GM18505 (cell line): Measurements from ENCODE around the gene GFPT2.

Experiments used
- ATAC-seq: cut with Tn5 transposase; IDR thresholded peaks from one replicate; pipeline ENCODE4 v1.9.1; 2021; ENCODE audit not compliant: unreplicated experiment
- POLR2A ChIP-seq: IDR thresholded peaks from 4 replicates; pipeline ENCODE4 v1.6.1; 2011; ENCODE audit warnings: borderline replicate concordance; ENCODE audit not compliant: insufficient read depth, insufficient read length; ENCODE audit errors: extremely low read depth

GFPT2 gene

GRCh38 chr5:180387798-180388197 lies 34.7 kb upstream of the GFPT2 start:
- no peak for TF ChIP-seq POLR2A
- no peak for ATAC-seq

- TF ChIP-seq POLR2A: no peak
- no peak for ATAC-seq
Observed at GRCh38 chr5:180382926-180383325, 29.8 kb upstream of the GFPT2 start.

- no peak for TF ChIP-seq POLR2A
- ATAC-seq: no peak
Observed at GRCh38 chr5:180381851-180382480, 28.8 kb upstream of the GFPT2 start.

- ATAC-seq: no peak
- TF ChIP-seq POLR2A: no peak
Observed at GRCh38 chr5:180381428-180381827, 28.3 kb upstream of the GFPT2 start.

- ATAC-seq: no peak
- TF ChIP-seq POLR2A: no peak
Observed at GRCh38 chr5:180380856-180381255, 27.7 kb upstream of the GFPT2 start.

- no peak for ATAC-seq
- TF ChIP-seq POLR2A: no peak
Observed at GRCh38 chr5:180380441-180380840, 27.3 kb upstream of the GFPT2 start.

- no peak for TF ChIP-seq POLR2A
- no peak for ATAC-seq
Observed at GRCh38 chr5:180379355-180380070, 26.4 kb upstream of the GFPT2 start.

GRCh38 chr5:180378438-180379344 lies 25.6 kb upstream of the GFPT2 start:
- ATAC-seq: no peak
- TF ChIP-seq POLR2A: no peak

- ATAC-seq: no peak
- TF ChIP-seq POLR2A: no peak
Observed at GRCh38 chr5:180377556-180378197, 24.5 kb upstream of the GFPT2 start.

GRCh38 chr5:180376511-180376910 lies 23.4 kb upstream of the GFPT2 start:
- ATAC-seq: no peak
- TF ChIP-seq POLR2A: no peak

GRCh38 chr5:180375955-180376354 lies 22.8 kb upstream of the GFPT2 start:
- ATAC-seq: no peak
- TF ChIP-seq POLR2A: no peak

GRCh38 chr5:180375291-180375690 lies 22.2 kb upstream of the GFPT2 start:
- TF ChIP-seq POLR2A: no peak
- no peak for ATAC-seq

- TF ChIP-seq POLR2A: no peak
- no peak for ATAC-seq
Observed at GRCh38 chr5:180373870-180374269, 20.7 kb upstream of the GFPT2 start.
